DMS 273 (cell line): ENCODE measurements around the gene ZNF134.

Experiments
- DNase-seq: peaks from one replicate; lab custom pipeline; 2025; ENCODE audit not compliant: unreplicated experiment; lab: John Stamatoyannopoulos, UW

The ZNF134 gene

DNA sequence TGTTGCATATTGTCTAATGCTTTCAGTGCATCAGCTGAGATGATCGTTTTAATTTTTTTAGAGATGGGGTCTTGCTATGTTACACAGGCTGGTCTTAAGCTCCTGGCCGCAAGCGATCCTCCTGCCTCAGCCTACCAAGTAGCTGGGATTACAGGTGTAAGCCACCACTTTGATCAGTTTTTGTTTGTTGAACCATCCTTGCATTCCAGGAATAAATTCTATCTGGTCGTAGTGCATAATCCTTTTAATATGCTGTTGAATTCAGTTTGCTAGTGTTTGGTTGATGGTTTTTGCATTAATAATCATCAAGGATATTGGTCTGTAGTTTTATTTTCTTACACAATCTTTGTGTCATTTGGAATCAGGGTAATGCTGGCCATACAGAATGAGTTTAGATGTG is 23.3 kb downstream of the ZNF134 start:
- DNase-seq, result no peak

DNA sequence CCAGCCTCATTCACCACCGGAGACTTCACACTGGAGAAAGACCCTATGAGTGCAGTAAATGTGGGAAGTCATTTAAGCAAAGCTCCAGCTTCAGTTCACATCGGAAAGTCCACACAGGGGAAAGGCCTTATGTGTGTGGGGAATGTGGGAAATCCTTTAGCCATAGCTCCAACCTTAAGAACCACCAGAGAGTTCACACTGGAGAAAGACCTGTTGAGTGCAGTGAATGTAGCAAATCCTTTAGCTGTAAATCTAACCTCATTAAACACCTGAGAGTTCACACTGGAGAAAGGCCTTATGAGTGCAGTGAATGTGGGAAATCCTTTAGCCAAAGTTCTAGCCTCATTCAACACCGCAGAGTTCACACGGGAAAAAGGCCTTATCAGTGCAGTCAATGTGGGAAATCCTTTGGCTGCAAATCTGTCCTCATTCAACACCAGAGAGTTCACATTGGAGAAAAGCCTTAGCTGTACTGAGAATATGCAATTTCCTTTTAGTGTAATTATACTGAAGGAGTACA is 27.7 kb downstream of the ZNF134 start:
- DNase-seq, result no peak

DNA sequence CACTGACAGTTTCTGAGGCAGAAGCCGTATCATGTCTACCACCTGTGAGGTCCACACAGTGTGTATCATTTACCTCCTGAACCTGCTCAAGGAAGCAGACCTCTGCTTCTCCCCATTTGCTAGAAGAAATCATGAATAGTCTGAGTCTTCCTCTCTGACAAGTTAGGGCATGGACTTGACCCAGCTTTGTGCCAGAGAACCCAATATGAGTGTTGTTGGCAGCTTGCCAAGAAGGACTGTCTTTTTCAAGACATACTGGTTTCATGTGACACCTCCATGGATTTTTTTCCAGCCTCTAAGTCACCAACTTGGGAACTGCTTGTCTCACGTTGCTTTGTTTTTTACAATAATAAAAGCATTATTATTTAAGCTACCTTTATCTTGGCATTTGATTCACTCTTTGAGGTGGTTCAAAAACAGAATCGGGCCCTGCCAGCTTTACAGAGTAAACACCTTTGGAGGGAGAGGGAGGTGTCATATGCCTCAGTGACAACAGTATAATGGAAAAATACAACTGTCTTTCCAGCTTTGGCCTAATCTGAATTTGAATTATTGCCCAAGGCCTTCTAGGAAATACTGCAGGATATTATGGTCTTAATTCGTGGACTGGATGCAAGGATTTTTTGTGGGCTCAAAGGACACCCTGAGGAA is 28.5 kb downstream of the ZNF134 start:
- peak; percentile 34 for DNase-seq

DNA sequence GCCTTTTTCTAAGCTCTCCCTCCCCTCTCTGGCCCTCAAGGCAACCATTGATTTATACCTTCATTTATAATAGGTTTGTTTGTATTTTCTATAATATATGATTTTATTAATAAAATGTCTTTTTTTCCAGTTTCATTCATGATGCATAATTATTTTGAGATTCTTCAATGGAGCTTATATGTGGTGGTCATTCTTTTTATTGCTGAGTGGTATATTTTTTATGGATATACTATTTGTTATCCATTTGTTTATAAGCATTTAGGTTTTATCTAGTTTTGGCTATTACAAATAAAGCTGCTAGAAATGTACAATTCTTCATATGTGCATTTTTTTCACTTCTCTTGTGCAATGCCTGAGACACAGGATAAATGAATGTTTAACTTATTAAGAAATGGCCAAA is 29.7 kb downstream of the ZNF134 start:
- DNase-seq, result no peak

DNA sequence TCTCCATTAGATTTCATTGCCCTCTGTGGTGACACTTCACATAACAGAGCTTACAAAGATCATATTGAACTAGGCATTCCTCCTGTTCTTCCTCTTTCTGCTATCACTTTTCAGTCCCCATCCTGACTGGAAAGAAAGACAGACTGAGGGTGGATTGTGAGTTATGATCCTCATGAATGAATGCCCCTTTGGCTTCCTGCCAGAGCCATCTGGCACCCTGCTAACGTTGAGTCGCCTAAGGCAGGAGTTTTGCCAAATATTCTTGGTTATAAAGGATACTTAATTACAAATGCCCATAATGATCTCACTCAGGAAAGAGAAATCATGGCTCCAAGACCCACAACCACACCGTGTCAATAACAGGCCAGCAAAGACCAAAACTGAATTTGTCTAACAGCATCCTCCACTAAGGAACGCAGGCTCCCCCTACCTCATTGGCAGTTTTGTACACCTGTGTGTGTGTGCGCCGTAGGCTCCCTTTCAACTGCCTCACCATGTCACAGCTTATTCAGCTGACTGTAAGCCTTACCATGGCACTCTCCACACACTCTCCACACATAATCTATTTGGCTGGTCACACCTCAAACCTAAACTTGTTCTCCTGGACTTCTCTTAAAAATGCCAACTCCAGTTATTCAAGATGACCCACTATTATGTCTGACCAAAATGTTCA is 34.4 kb downstream of the ZNF134 start:
- DNase-seq, result peak; percentile 95

DNA sequence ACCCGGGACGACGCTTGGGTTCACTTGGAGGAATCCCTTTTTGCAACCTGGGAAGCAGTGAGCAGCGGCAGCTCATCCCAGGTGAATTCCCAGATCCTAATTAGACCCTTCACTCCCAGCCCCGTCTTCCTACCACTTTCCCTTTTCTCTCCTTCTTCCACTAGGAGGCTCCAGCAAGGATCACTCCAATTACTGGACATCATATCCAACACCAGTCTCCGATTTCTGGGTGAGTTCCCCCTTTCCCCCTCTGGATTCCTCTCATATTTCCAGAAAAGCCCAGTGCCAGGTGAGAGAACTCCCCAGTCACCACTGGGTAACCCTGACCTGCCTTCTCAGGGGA is 37.6 kb downstream of the ZNF134 start:
- peak; percentile 27 for DNase-seq

DNA sequence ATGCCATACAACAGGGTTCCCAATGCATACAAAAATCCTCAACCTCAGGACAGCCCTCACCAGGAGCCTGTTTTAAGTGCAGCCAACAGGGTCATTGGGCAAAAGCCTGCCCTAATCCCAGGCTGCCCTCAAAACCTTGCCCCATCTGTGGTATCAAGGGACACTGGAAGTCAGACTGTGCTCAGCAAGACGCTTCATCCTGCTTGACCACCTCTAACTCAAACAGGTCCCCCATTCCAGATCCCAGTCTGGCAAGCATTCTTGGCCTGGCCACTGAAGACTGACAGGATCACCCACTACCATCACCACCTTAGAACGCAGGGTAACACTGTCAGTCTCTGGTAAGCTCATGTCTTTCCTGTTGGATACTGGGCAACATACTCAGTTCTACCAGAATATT is 39.6 kb downstream of the ZNF134 start:
- DNase-seq, result no peak

DNA sequence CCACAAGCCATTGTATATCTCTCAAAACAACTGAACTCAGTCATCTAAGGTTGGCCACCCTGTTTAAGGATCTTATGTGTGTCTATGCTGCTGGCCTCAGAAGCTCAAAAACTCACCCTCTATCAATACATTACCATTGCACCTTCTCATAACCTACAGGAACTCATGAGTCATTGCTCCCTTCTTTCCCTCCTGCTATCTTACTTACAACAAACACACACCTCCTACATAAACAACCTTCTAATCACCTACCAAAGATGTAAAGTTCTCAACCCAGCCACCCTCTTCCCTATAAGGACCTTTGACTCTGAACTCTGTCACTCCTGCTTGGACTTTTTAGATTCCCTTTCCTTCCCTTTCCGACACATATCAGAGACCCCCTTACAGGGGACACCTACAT is 41.4 kb downstream of the ZNF134 start:
- no peak for DNase-seq

DNA sequence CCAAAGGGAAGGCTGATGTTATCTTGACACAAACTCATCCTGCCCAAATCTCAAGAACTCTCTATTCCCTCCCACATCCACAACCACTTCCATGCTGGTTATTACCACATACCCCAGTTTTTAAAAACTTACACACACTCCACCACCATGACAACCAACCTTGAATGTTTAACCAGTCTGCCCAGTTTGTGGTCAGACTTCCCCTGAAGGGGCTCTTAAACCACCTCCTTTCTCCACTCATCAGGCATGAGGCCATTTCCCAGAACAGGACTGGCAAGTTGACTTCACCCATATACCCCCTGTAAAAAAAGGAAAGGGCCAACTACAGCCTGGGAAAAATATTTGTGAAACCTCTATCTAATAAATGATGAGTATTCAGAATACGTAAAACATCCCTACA is 42.3 kb downstream of the ZNF134 start:
- DNase-seq, result no peak

DNA sequence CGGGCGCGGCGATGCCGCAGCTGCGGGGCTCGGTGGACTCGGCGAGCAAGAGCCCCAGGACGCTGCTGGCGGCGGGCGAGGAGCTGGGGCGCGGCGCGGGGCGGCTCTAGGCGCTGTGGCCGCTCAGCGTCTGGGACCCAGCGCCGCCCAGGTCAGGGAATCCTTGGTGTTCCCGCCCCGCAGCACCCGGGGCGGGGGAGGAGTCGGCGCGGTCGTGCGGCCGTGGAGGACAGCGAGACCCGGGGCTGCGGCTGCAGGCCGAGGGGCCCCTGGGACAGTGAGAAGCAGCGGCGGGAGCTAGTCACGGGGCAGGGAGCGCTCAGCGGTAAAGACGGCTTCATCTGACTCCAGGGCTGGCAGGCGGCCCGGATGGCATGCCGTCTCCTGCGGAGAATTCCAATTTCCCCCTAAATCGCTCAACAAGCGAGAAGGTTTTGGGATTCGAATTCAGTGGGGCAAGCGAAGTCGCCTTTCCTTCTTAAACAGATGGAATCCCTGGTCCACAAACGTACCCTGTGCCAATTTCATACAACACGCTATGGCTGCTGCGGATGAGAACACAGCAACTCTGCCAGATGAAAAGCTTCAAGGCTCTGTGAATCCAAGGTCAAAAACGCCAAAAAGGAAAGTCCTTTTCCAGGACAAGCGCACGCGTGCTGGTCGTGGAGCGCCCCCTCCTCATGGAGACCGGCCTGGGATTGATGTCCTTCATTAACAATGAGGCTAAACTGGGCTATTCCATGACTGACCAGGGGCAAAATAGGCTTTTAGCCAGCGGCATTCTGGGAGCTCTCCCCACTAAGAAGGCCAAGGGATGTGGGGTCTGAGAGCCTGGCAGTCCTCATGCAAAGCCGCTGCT is 50.5 kb downstream of the ZNF134 start:
- DNase-seq, result peak; percentile 80

DNA sequence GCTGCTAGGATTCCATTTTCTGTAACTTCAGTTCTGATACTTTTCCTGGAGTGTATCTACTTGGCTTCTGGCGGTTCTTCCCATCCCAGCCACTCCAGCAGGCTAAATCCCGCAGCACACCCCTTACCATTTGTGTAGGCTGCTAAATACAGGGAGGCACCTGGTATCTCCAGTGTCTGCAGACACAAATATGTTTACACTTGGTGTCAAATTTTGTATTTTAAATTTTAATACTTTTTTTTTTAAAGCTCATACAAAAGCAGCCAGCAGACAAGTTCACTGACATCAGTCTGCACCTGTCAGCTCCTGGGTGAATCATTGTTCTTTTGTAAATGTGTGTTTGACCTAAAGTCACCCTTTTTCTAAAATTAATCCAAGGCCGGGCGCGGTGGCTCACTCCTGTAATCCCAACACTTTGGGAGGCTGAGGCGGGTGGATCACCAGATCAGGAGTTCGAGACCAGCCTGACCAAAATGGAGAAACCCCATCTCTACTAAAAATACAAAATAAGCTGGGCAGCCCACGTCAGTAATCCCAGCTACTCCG is 51.3 kb downstream of the ZNF134 start:
- no peak for DNase-seq

DNA sequence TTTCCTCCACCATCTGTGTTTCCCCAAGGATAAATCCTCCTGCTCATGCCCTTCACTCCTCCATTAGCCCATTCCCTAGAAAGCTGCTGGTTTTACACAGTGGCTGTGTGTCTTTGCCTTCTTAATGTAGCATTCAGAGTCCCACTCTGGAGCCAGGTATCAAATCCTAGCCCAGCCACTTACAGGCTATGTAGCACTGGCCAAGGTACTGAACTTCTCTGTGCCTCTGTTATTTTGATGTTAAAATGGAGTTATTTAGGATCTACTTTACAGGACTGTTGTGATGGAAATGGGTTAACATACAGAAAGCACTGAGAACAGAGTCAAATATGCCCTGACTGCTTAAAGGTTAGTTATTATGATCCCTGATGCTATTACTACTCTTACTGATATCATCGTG is 53.2 kb downstream of the ZNF134 start:
- DNase-seq, result no peak

DNA sequence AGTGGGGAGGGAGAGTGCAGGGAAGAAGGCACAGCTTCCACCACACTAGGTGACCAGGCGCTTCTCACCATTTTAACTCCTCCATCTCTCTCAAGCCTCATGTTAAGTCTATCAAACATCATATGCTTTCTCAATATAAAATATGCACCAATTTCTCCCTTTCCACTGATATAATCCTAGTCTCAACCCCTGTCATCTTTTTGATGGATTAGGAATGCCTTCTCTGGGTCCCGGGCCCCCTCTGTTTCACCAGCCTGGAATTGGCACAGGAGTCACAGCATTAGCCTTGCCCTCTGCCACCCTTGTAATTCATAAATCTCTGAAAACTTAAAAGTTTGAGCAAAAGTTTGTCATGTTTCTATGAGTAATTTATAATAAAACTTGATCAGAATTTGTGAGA is 54.6 kb downstream of the ZNF134 start, which contains the start of gene ZSCAN4:
ZSCAN4 (plus strand) TSS at position 301 of the 400 bp plus-strand sequence. CDS start 7,211 bp downstream, outside the sequence.
- no peak for DNase-seq

DNA sequence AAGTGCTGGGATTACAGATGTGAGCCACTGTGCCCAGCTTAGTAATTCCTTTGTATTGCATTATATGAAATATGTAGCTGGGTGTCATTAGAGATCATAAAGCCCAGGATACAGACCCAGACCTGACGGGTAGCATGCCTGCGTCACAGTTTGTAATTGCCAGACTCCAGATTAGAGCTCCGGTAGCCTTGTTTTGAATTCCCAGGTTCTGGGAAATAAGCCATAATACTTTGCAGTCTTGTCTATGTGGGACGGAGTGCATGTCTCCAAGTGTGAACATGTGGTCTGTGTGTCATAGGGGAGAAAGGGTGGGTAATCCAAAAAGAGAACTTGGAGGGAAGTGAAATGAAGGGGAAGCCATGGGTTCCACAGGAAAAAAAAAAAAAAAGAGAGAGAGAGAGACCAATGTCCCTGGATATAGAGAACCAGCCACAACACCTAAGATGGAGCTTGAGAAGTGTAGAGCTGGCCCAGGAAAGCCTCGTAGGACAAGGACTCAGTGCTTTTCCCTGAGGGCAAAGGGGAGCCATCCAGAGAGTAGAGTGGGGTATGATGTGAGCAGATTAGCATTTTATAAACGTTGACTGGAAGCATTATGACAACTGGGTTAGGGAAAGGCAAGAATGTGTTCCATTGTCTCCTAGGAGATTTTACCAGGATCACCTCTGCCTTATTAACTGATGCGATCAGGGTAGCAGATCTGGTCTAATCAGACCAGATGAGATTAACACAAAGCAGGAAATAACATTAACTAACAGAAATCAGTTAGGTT is 57.3 kb downstream of the ZNF134 start:
- no peak for DNase-seq

DNA sequence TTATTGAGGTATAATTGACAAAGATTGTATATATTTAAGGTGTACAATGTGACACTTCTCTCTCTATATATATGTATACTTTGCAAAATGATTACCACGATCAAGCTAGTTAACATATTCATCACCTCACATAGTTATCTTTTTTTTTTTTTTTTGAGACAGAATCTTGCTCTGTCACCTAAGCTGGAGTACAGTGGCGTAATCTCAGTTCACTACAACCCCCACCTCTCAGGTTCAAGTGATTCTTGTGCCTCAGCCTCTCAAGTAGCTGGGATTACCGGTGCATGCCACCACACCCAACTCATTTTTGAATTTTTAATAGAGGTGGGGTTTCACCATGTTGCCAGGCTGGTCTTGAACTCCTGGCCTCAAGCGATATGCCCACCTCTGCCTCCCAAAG is 58.4 kb downstream of the ZNF134 start:
- DNase-seq, result no peak
